ENCODE results near the gene KCNJ2. TPM values are rescaled to one million over a fixed set of nuclear protein-coding genes. Genes with fewer than 3 reads are reported as not detected.

The KCNJ2 gene
- total RNA-seq (not detected in 2 replicates), polyA plus RNA-seq (not detected in 2 replicates), polyA minus RNA-seq (0.07 TPM in 1 of 2 replicates, not detected in the other)
- 0.44 TPM for total RNA-seq (2013)

GRCh38 chr17:70168977-70169708 is at the start of gene KCNJ2:
TSS of gene KCNJ2 (plus strand) at chr17:70169532. CDS start at chr17:70175040, 5,508 bp downstream.
- ChIA-PET CTCF (no interaction called here), POLR2A (no interaction called here)
- Mint-ChIP-seq H3K27ac (peak within 1 kb of the TSS; percentile 0), H3K4me1 (peaks cover 23% of the 10 kb centered on the region), H3K9me3 (ENCODE audit: insufficient read depth) (no peaks in the 10 kb centered on the region), H3K27me3 (peaks cover 63% of the 10 kb centered on the region), H3K4me3 (peak within 1 kb of the TSS; percentile 88)
- Histone ChIP-seq H2AFZ (ENCODE audit: insufficient read depth, low read depth, low read length, poor library complexity, severe bottlenecking) (peak within 1 kb of the TSS; percentile 75), H3K4me1 (ENCODE audit: control insufficient read depth in 2 of 2, insufficient read depth in 2 of 2, low read length in 2 of 2) (peaks cover 19 to 21% of the 10 kb centered on the region in 2 donors), H3K79me2 (ENCODE audit: control insufficient read depth, insufficient read depth, low read length) (no peaks in the 10 kb centered on the region), H3K27ac (ENCODE audit: low read length in 2 of 2) (no peak within 1 kb of the TSS), H4K20me1 (ENCODE audit: control insufficient read depth, insufficient read depth, low read length, poor library complexity, severe bottlenecking) (no peaks in the 10 kb centered on the region), H3K27me3 (replicated peaks in 1 of 4; ENCODE audit: control extremely low read depth in 1 of 4, control insufficient read depth in 3 of 4, insufficient read depth in 4 of 4, low read length in 3 of 4) (peaks cover 0 to 22% (median 15%) of the 10 kb centered on the region in 4 experiments), H3K9ac (ENCODE audit: low read length) (peak within 1 kb of the TSS; percentile 53), H3K4me2 (replicated peaks; ENCODE audit: low read depth, low read length, poor library complexity, severe bottlenecking) (peak within 1 kb of the TSS; percentile 86), H3K4me3 (ENCODE audit: control extremely low read depth in 1 of 5, extremely low read depth in 1 of 5, insufficient read depth in 1 of 5, low read depth in 2 of 5, low read length in 4 of 5) (peak within 1 kb of the TSS; percentile 41 to 85 (median 53)), H3K9me3 (ENCODE audit: control extremely low read depth in 1 of 3, control insufficient read depth in 2 of 3, insufficient read depth in 1 of 3, low read length in 2 of 3) (no peaks in the 10 kb centered on the region), H3K36me3 (replicated peaks in 1 of 2; ENCODE audit: control extremely low read depth in 1 of 2, control insufficient read depth in 1 of 2, extremely low read depth in 1 of 2, insufficient read depth in 2 of 2, low read length in 1 of 2) (no peaks in the 10 kb centered on the region)
- WGBS (ENCODE audit: insufficient coverage): 1% methylated on average over 67 of the region's 67 CpGs
- ATAC-seq (ENCODE audit: low read depth) (peak; percentile 95), DNase-seq (peak; percentile 74)
- intact Hi-C loops (cut with micrococcal nuclease): no loop called here
- TF ChIP-seq EZH2 (IDR thresholded peaks at IDR 0.05; ENCODE audit: borderline replicate concordance, insufficient read depth, low read depth, low read length, poor library complexity, severe bottlenecking): no peak
- no peak for TF ChIP-seq CTCF (IDR thresholded peaks at IDR 0.05)

- TF ChIP-seq CTCF (IDR thresholded peaks at IDR 0.05) (no peak), EZH2 (IDR thresholded peaks at IDR 0.05; ENCODE audit: borderline replicate concordance, insufficient read depth, low read depth, low read length, poor library complexity, severe bottlenecking) (no peak)
- no peak overlapping the region for H3K27ac Mint-ChIP-seq
- H3K27me3 Mint-ChIP-seq: no peaks in the 10 kb centered on the region
Measured at GRCh38 chr17:70119545-70119944, 49.8 kb upstream of the KCNJ2 start.

More at GRCh38 chr17:70119545-70119944, 49.8 kb upstream of the KCNJ2 start:
- intact Hi-C loops (cut with micrococcal nuclease): no loop called here
- no peaks in the 10 kb centered on the region for H3K27me3 ChIP-seq (replicated peaks in 1 of 4; ENCODE audit: control extremely low read depth in 1 of 4, control insufficient read depth in 3 of 4, insufficient read depth in 4 of 4, low read length in 3 of 4)
- H3K79me2 ChIP-seq (ENCODE audit: control insufficient read depth, insufficient read depth, low read length): no peaks in the 10 kb centered on the region
- H3K9me3 Mint-ChIP-seq (ENCODE audit: insufficient read depth): peaks cover 2% of the 10 kb centered on the region
- no peak overlapping the region for H2AFZ ChIP-seq (ENCODE audit: insufficient read depth, low read depth, low read length, poor library complexity, severe bottlenecking)
- no peak overlapping the region for H3K27ac ChIP-seq (ENCODE audit: low read length in 2 of 2)
- no peak overlapping the region for H3K4me2 ChIP-seq (replicated peaks; ENCODE audit: low read depth, low read length, poor library complexity, severe bottlenecking)
- no peak overlapping the region for H3K4me3 Mint-ChIP-seq
- H3K36me3 ChIP-seq (replicated peaks in 1 of 2; ENCODE audit: control extremely low read depth in 1 of 2, control insufficient read depth in 1 of 2, extremely low read depth in 1 of 2, insufficient read depth in 2 of 2, low read length in 1 of 2): no peaks in the 10 kb centered on the region
- no peaks in the 10 kb centered on the region for H4K20me1 ChIP-seq (ENCODE audit: control insufficient read depth, insufficient read depth, low read length, poor library complexity, severe bottlenecking)
- H3K9me3 ChIP-seq (ENCODE audit: control extremely low read depth in 1 of 3, control insufficient read depth in 2 of 3, insufficient read depth in 1 of 3, low read length in 2 of 3): peaks cover 0 to 7% (median 0%) of the 10 kb centered on the region in 3 donors
- H3K9ac ChIP-seq (ENCODE audit: low read length): no peak overlapping the region
- WGBS (ENCODE audit: insufficient coverage): 100% methylated on average over 1 of the region's 1 CpG
- POLR2A ChIA-PET: no interaction called here
- no peak for ATAC-seq (ENCODE audit: low read depth)
- no peak overlapping the region for H3K4me3 ChIP-seq (ENCODE audit: control extremely low read depth in 1 of 5, extremely low read depth in 1 of 5, insufficient read depth in 1 of 5, low read depth in 2 of 5, low read length in 4 of 5)
- H3K4me1 ChIP-seq (ENCODE audit: control insufficient read depth in 2 of 2, insufficient read depth in 2 of 2, low read length in 2 of 2): no peaks in the 10 kb centered on the region
- CTCF ChIA-PET: no interaction called here
- DNase-seq: no peak
- peaks cover 2% of the 10 kb centered on the region for H3K4me1 Mint-ChIP-seq
